ENCODE data around the gene MCRIP1. TPM values are rescaled to one million over a fixed set of nuclear protein-coding genes. Genes with fewer than 3 reads are reported as not detected.

MCRIP1 gene
- total and polyA plus RNA-seq, 2 of the 13 experiments (the other 11 are each of a cell fraction or from before 2014, with no cell fraction given): 79.7 to 84.9 TPM

GRCh38 chr17:81831957-81832607, 1.0 kb downstream of the MCRIP1 start (continued):
- TF ChIP-seq NFKBIZ (CRISPR knock-in tag; IDR thresholded peaks at IDR 0.05): no peak
- TF ChIP-seq HNRNPL (IDR thresholded peaks at IDR 0.05; ENCODE audit: low read depth, low read length): no peak
- no peak for TF ChIP-seq GPBP1L1 (CRISPR knock-in tag; IDR thresholded peaks at IDR 0.05)
- TF ChIP-seq, protein P1, sequence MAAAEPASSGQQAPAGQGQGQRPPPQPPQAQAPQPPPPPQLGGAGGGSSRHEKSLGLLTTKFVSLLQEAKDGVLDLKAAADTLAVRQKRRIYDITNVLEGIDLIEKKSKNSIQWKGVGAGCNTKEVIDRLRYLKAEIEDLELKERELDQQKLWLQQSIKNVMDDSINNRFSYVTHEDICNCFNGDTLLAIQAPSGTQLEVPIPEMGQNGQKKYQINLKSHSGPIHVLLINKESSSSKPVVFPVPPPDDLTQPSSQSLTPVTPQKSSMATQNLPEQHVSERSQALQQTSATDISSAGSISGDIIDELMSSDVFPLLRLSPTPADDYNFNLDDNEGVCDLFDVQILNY (CRISPR knock-in tag; conservative IDR thresholded peaks at IDR 0.05): no peak
- no peak for TF ChIP-seq ZNF691 (CRISPR knock-in tag; IDR thresholded peaks at IDR 0.05; ENCODE audit: borderline replicate concordance, low read depth)
- no peak for TF ChIP-seq KAT7 (CRISPR knock-in tag; IDR thresholded peaks at IDR 0.05; ENCODE audit: borderline replicate concordance)
- no peak for TF ChIP-seq MYNN (CRISPR knock-in tag; IDR thresholded peaks at IDR 0.05; ENCODE audit: low read depth)
- peak; percentile 53; the same call in 1 of the 2 replicates for TF ChIP-seq ZBTB21 (CRISPR knock-in tag; IDR thresholded peaks at IDR 0.05)
- no peak for TF ChIP-seq ZEB1 (IDR thresholded peaks at IDR 0.05; ENCODE audit: insufficient replicate concordance, low read depth)
- TF ChIP-seq, protein P2, sequence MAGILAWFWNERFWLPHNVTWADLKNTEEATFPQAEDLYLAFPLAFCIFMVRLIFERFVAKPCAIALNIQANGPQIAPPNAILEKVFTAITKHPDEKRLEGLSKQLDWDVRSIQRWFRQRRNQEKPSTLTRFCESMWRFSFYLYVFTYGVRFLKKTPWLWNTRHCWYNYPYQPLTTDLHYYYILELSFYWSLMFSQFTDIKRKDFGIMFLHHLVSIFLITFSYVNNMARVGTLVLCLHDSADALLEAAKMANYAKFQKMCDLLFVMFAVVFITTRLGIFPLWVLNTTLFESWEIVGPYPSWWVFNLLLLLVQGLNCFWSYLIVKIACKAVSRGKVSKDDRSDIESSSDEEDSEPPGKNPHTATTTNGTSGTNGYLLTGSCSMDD (CRISPR knock-in tag; IDR thresholded peaks at IDR 0.05): no peak
- no peak for TF ChIP-seq RAD51 (IDR thresholded peaks at IDR 0.05; ENCODE audit: borderline replicate concordance)
- no peak for TF ChIP-seq GTF3A (CRISPR knock-in tag; conservative IDR thresholded peaks at IDR 0.05)
- TF ChIP-seq, protein P3, sequence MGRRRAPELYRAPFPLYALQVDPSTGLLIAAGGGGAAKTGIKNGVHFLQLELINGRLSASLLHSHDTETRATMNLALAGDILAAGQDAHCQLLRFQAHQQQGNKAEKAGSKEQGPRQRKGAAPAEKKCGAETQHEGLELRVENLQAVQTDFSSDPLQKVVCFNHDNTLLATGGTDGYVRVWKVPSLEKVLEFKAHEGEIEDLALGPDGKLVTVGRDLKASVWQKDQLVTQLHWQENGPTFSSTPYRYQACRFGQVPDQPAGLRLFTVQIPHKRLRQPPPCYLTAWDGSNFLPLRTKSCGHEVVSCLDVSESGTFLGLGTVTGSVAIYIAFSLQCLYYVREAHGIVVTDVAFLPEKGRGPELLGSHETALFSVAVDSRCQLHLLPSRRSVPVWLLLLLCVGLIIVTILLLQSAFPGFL (CRISPR knock-in tag; IDR thresholded peaks at IDR 0.05): no peak
- no peak for TF ChIP-seq RNF219 (CRISPR knock-in tag; IDR thresholded peaks at IDR 0.05)
- TF ChIP-seq, protein P4, sequence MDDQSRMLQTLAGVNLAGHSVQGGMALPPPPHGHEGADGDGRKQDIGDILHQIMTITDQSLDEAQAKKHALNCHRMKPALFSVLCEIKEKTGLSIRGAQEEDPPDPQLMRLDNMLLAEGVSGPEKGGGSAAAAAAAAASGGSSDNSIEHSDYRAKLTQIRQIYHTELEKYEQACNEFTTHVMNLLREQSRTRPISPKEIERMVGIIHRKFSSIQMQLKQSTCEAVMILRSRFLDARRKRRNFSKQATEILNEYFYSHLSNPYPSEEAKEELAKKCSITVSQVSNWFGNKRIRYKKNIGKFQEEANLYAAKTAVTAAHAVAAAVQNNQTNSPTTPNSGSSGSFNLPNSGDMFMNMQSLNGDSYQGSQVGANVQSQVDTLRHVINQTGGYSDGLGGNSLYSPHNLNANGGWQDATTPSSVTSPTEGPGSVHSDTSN (CRISPR knock-in tag; IDR thresholded peaks at IDR 0.05; ENCODE audit: borderline replicate concordance): no peak
- no peak for TF ChIP-seq MTA3 (CRISPR knock-in tag; IDR thresholded peaks at IDR 0.05)
- no peak for TF ChIP-seq BCLAF1 (IDR thresholded peaks at IDR 0.05)
